ENCODE measurements around the gene ANKRD53.

Gene ANKRD53

GRCh38 chr2:70984576-70985282, 6.3 kb downstream of the ANKRD53 start:
- Histone ChIP-seq H4K20me1 (ENCODE audit: insufficient read depth, low read length) (no peaks in the 10 kb centered on the region), H3K9me3 (ENCODE audit: insufficient read depth, low read length) (no peaks in the 10 kb centered on the region), H3K79me2 (ENCODE audit: low read length) (no peaks in the 10 kb centered on the region), H3K4me3 (ENCODE audit: low read length) (peak overlapping the region; percentile 45; the same call in 1 of the 2 replicates), H3K27ac (ENCODE audit: low read length) (no peak overlapping the region), H3K4me2 (ENCODE audit: low read length) (peak overlapping the region; percentile 54), H3K36me3 (replicated peaks; ENCODE audit: low read depth, low read length) (peaks cover 13% of the 10 kb centered on the region), H3K27me3 (ENCODE audit: low read depth, low read length) (no peaks in the 10 kb centered on the region), H2AFZ (ENCODE audit: low read depth, low read length) (no peak overlapping the region), H3K4me1 (ENCODE audit: low read length) (no peaks in the 10 kb centered on the region), H3K9ac (ENCODE audit: low read length) (no peak overlapping the region)
- TF ChIP-seq CTCF (IDR thresholded peaks at IDR 0.05; ENCODE audit: low read depth, low read length) = peak; percentile 80
- TF ChIP-seq EZH2phosphoT487 (IDR thresholded peaks at IDR 0.05; ENCODE audit: low read depth) = no peak

GRCh38 chr2:70985283-70985688, 6.9 kb downstream of the ANKRD53 start:
- H3K27ac ChIP-seq (ENCODE audit: low read length) = no peak overlapping the region
- TF ChIP-seq CTCF (IDR thresholded peaks at IDR 0.05; ENCODE audit: low read depth, low read length) (no peak), EZH2phosphoT487 (IDR thresholded peaks at IDR 0.05; ENCODE audit: low read depth) (no peak)
- H3K4me1 ChIP-seq (ENCODE audit: low read length) = no peaks in the 10 kb centered on the region
- H3K36me3 ChIP-seq (replicated peaks; ENCODE audit: low read depth, low read length) = peaks cover 13% of the 10 kb centered on the region
- no peaks in the 10 kb centered on the region for H4K20me1 ChIP-seq (ENCODE audit: insufficient read depth, low read length)
- H3K4me2 ChIP-seq (ENCODE audit: low read length) = no peak overlapping the region
- H3K79me2 ChIP-seq (ENCODE audit: low read length) = no peaks in the 10 kb centered on the region
- H2AFZ ChIP-seq (ENCODE audit: low read depth, low read length) = no peak overlapping the region
- no peak overlapping the region for H3K4me3 ChIP-seq (ENCODE audit: low read length)
- no peaks in the 10 kb centered on the region for H3K9me3 ChIP-seq (ENCODE audit: insufficient read depth, low read length)
- H3K9ac ChIP-seq (ENCODE audit: low read length) = no peak overlapping the region
- no peaks in the 10 kb centered on the region for H3K27me3 ChIP-seq (ENCODE audit: low read depth, low read length)

GRCh38 chr2:70985956-70986355, 7.5 kb downstream of the ANKRD53 start:
- Histone ChIP-seq H3K4me1 (ENCODE audit: low read length) (no peaks in the 10 kb centered on the region), H3K79me2 (ENCODE audit: low read length) (no peaks in the 10 kb centered on the region), H3K4me3 (ENCODE audit: low read length) (no peak overlapping the region), H3K36me3 (replicated peaks; ENCODE audit: low read depth, low read length) (peaks cover 16% of the 10 kb centered on the region), H3K27ac (ENCODE audit: low read length) (no peak overlapping the region), H3K9ac (ENCODE audit: low read length) (no peak overlapping the region), H3K27me3 (ENCODE audit: low read depth, low read length) (no peaks in the 10 kb centered on the region), H3K9me3 (ENCODE audit: insufficient read depth, low read length) (no peaks in the 10 kb centered on the region), H2AFZ (ENCODE audit: low read depth, low read length) (no peak overlapping the region), H4K20me1 (ENCODE audit: insufficient read depth, low read length) (no peaks in the 10 kb centered on the region), H3K4me2 (ENCODE audit: low read length) (no peak overlapping the region)
- TF ChIP-seq CTCF (IDR thresholded peaks at IDR 0.05; ENCODE audit: low read depth, low read length) = no peak
- no peak for TF ChIP-seq EZH2phosphoT487 (IDR thresholded peaks at IDR 0.05; ENCODE audit: low read depth)

- H4K20me1 ChIP-seq (ENCODE audit: insufficient read depth, low read length) = no peaks in the 10 kb centered on the region
- no peaks in the 10 kb centered on the region for H3K4me1 ChIP-seq (ENCODE audit: low read length)
- no peak overlapping the region for H2AFZ ChIP-seq (ENCODE audit: low read depth, low read length)
- no peaks in the 10 kb centered on the region; the same call in 1 of the 2 replicates for H3K79me2 ChIP-seq (ENCODE audit: low read length)
- no peak overlapping the region for H3K4me2 ChIP-seq (ENCODE audit: low read length)
- no peak overlapping the region for H3K27ac ChIP-seq (ENCODE audit: low read length)
- H3K9ac ChIP-seq (ENCODE audit: low read length) = no peak overlapping the region
- no peak overlapping the region for H3K4me3 ChIP-seq (ENCODE audit: low read length)
- H3K36me3 ChIP-seq (replicated peaks; ENCODE audit: low read depth, low read length) = peaks cover 17% of the 10 kb centered on the region
- H3K9me3 ChIP-seq (ENCODE audit: insufficient read depth, low read length) = no peaks in the 10 kb centered on the region
- no peaks in the 10 kb centered on the region for H3K27me3 ChIP-seq (ENCODE audit: low read depth, low read length)
- TF ChIP-seq EZH2phosphoT487 (IDR thresholded peaks at IDR 0.05; ENCODE audit: low read depth) (no peak), CTCF (IDR thresholded peaks at IDR 0.05; ENCODE audit: low read depth, low read length) (no peak)
Measured at GRCh38 chr2:70986499-70987189, 8.2 kb downstream of the ANKRD53 start.
